A549 (cell line): Measurements from ENCODE around the gene PIGK.

Experiments used
- GATA3 ChIP-seq: IDR thresholded peaks from 2 replicates; pipeline ENCODE4 v1.6.1; 2012; ENCODE audit warnings: borderline replicate concordance
- TF ChIP-seq, protein P1 (sequence below): fragments of >200 bp; sonication (Bioruptor Twin); formaldehyde crosslinking; IDR thresholded peaks from 3 replicates; pipeline ENCODE4 v1.5.1; 2016
- TF ChIP-seq, protein P2 (sequence below): IDR thresholded peaks from 2 replicates; pipeline ENCODE4 v1.6.1; 2012

DNA sequence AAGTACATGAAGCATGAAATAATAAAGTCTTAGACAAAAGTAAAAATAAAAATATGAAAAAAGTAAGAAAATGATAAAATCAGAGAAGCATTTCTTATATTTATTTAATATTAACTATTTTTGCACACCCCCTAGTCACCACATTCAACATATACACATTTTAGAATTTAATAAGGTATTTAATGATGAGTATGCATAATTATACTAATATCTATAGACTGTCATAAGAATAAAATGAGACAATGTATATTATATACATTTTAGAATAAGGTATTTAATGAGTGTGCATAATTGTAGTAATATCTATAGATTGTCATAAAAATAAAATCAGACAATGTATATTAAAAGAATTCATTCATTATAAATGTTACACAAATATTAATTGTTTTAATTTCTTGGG lies 18.9 kb downstream of the PIGK start:
- TF ChIP-seq GATA3 = no peak
- TF ChIP-seq, protein P1, sequence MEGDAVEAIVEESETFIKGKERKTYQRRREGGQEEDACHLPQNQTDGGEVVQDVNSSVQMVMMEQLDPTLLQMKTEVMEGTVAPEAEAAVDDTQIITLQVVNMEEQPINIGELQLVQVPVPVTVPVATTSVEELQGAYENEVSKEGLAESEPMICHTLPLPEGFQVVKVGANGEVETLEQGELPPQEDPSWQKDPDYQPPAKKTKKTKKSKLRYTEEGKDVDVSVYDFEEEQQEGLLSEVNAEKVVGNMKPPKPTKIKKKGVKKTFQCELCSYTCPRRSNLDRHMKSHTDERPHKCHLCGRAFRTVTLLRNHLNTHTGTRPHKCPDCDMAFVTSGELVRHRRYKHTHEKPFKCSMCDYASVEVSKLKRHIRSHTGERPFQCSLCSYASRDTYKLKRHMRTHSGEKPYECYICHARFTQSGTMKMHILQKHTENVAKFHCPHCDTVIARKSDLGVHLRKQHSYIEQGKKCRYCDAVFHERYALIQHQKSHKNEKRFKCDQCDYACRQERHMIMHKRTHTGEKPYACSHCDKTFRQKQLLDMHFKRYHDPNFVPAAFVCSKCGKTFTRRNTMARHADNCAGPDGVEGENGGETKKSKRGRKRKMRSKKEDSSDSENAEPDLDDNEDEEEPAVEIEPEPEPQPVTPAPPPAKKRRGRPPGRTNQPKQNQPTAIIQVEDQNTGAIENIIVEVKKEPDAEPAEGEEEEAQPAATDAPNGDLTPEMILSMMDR = no peak
- TF ChIP-seq, protein P2, sequence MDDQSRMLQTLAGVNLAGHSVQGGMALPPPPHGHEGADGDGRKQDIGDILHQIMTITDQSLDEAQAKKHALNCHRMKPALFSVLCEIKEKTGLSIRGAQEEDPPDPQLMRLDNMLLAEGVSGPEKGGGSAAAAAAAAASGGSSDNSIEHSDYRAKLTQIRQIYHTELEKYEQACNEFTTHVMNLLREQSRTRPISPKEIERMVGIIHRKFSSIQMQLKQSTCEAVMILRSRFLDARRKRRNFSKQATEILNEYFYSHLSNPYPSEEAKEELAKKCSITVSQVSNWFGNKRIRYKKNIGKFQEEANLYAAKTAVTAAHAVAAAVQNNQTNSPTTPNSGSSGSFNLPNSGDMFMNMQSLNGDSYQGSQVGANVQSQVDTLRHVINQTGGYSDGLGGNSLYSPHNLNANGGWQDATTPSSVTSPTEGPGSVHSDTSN = no peak
